ENCODE results near the gene CD81. TPM values are rescaled to one million over a fixed set of nuclear protein-coding genes. Genes with fewer than 3 reads are reported as not detected.

Gene CD81
- total RNA-seq, 1 experiment from 2014 or later: 296 TPM

GRCh38 chr11:2443406-2443805 lies 66.3 kb downstream of the CD81 start:
- no peak for ATAC-seq
- Histone ChIP-seq H3K27me3 (ENCODE audit: insufficient read depth, low read length) (peaks cover 17% of the 10 kb centered on the region; the same call in 1 of the 2 replicates), H3K4me1 (ENCODE audit: control insufficient read depth in 1 of 2, insufficient read depth in 2 of 2, low read length in 2 of 2) (peaks cover 13 to 21% of the 10 kb centered on the region in 2 experiments), H3K4me2 (ENCODE audit: low read length) (peak overlapping the region; percentile 91), H3K4me3 (replicated peaks in 1 of 2; ENCODE audit: low read depth in 1 of 2, low read length in 2 of 2) (no peak overlapping the region), H3K9ac (ENCODE audit: low read length) (no peak overlapping the region), H3K27ac (ENCODE audit: low read depth, low read length) (no peak overlapping the region), H3K79me2 (ENCODE audit: insufficient read depth, low read length) (no peaks in the 10 kb centered on the region), H3K36me3 (ENCODE audit: control insufficient read depth in 1 of 2, insufficient read depth in 2 of 2, low read length in 2 of 2) (no peaks in the 10 kb centered on the region), H2AFZ (ENCODE audit: low read depth, low read length, poor library complexity, severe bottlenecking) (no peak overlapping the region), H3K9me3 (ENCODE audit: control insufficient read depth in 1 of 2, insufficient read depth in 1 of 2, low read depth in 1 of 2, low read length in 2 of 2) (no peaks in the 10 kb centered on the region), H4K20me1 (ENCODE audit: insufficient read depth) (no peaks in the 10 kb centered on the region), H3K9me2 (ENCODE audit: insufficient read depth) (no peaks in the 10 kb centered on the region)
- ChIA-PET RAD21 (ENCODE audit: low non-redundant PET in 1 of 2, low total read pairs in 2 of 2, uncharacterized antibody in 2 of 2, unreplicated experiment in 2 of 2) (no interaction called here), POLR2A (no interaction called here), CTCF (no interaction called here)
- BruUV-seq (replicated peaks): no TSS peak
- intact Hi-C loops (cut with micrococcal nuclease): no loop called here
- no peak for DNase-seq (ENCODE audit: low read depth, low spot score)
- TF ChIP-seq ATF3 (IDR thresholded peaks at IDR 0.05) (no peak), ZFX (IDR thresholded peaks at IDR 0.05) (no peak), RAD21 (IDR thresholded peaks at IDR 0.05; ENCODE audit: low read depth) (no peak), REST (IDR thresholded peaks at IDR 0.05; ENCODE audit: low read depth) (no peak)

All from HCT116 (cell line).